ENCODE data around the gene DUS2. TPM values are rescaled to one million over a fixed set of nuclear protein-coding genes. Genes with fewer than 3 reads are reported as not detected.
A peak's percentile ranks its signal among the peaks of the same experiment; 100 is the strongest.
"Not testable (repeated sequence)": the region's sequence is repeated elsewhere in the genome, so short reads cannot be mapped to it uniquely, and the experiment has no call there.

The DUS2 gene
- total RNA-seq, 1 donor from 2014 or later, result 15.1 TPM

DNA sequence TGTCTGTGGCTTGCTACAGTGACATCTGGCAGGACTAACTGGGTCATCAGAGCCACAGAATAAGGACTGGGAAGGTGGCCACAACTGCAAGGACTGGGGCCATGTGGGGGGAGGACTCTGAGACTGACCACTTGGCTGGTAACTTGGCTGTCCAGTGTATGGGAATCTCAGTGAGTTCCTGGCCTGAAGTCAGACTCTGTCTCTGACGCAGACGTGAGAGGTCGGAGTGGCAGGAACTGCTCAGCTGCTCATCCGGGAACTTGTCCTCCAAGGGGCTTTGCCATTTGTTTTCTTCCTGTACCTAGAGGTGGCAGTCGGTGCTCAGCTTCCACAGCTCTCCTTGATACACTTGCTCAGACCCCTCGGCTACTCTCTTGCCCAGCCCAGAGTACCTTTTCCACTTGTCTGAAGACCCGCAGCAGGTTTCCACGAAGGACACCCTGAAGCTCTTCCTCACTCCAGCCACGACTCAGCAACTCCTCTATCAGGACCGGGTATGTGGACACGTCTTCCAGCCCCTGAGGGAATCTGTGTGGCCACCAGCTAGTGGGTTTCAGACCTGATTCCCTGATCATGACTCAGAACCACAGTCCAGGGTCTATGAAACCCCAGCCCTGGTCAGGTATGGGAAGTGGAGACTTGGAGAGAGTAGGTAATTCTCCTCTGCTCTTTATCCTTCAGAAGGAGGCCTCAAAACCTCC lies 35.5 kb upstream of the DUS2 start:
- peak overlapping the region; percentile 67 to 75 (median 72) for H3K4me3 ChIP-seq (ENCODE audit: low read length in 3 of 3)
- H3K27me3 ChIP-seq (ENCODE audit: control insufficient read depth in 3 of 3, insufficient read depth in 3 of 3, low read length in 3 of 3), result no peaks in the 10 kb centered on the region
- no peaks in the 10 kb centered on the region for H3K9me3 ChIP-seq (ENCODE audit: control insufficient read depth in 3 of 3, low read length in 3 of 3)
- peak overlapping the region; percentile 78 to 90 (median 88) for H3K9ac ChIP-seq (ENCODE audit: low read depth in 1 of 3, low read length in 3 of 3)
- peak overlapping the region; percentile 97 for H3K27ac ChIP-seq (ENCODE audit: low read depth, low read length)
- H3K4me1 ChIP-seq (ENCODE audit: control insufficient read depth in 3 of 3, insufficient read depth in 3 of 3, low read length in 3 of 3), result peaks cover 58 to 80% (median 73%) of the 10 kb centered on the region in 3 donors
- peaks cover 0 to 5% (median 3%) of the 10 kb centered on the region in 3 donors for H3K36me3 ChIP-seq (ENCODE audit: control insufficient read depth in 3 of 3, insufficient read depth in 3 of 3, low read length in 3 of 3)

DNA sequence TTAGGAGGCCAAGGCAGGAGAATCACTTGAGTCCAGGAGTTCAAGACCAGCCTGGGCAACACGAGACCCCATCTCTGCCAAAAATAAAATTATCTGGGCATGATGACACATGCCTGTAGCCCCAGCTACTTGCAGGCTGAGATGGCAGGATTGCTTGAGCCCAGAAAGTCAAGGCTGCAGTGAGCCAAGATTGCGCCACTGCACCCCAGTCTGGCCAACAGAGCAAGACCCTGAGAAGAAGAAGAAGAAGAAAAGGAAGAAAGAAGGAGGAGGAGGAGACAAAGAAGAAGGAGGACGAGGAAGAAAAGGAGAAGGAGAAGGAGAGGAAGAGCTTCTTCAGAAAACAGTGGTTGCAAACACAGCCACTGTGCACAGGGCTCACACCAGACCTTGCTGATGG lies 34.4 kb upstream of the DUS2 start:
- Histone ChIP-seq H3K4me1 (ENCODE audit: control insufficient read depth in 3 of 3, insufficient read depth in 3 of 3, low read length in 3 of 3) (peaks cover 62 to 86% (median 79%) of the 10 kb centered on the region in 3 donors), H3K36me3 (ENCODE audit: control insufficient read depth in 3 of 3, insufficient read depth in 3 of 3, low read length in 3 of 3) (peaks cover 0 to 5% (median 3%) of the 10 kb centered on the region in 3 donors), H3K9ac (ENCODE audit: low read depth in 1 of 3, low read length in 3 of 3) (peak overlapping the region; percentile 23 to 90 (median 70)), H3K4me3 (ENCODE audit: low read length in 3 of 3) (peak overlapping the region in 2 of 3 donors; percentile 64 to 72), H3K9me3 (ENCODE audit: control insufficient read depth in 3 of 3, low read length in 3 of 3) (no peaks in the 10 kb centered on the region), H3K27ac (ENCODE audit: low read depth, low read length) (peak overlapping the region; percentile 97), H3K27me3 (ENCODE audit: control insufficient read depth in 3 of 3, insufficient read depth in 3 of 3, low read length in 3 of 3) (no peaks in the 10 kb centered on the region)

DNA sequence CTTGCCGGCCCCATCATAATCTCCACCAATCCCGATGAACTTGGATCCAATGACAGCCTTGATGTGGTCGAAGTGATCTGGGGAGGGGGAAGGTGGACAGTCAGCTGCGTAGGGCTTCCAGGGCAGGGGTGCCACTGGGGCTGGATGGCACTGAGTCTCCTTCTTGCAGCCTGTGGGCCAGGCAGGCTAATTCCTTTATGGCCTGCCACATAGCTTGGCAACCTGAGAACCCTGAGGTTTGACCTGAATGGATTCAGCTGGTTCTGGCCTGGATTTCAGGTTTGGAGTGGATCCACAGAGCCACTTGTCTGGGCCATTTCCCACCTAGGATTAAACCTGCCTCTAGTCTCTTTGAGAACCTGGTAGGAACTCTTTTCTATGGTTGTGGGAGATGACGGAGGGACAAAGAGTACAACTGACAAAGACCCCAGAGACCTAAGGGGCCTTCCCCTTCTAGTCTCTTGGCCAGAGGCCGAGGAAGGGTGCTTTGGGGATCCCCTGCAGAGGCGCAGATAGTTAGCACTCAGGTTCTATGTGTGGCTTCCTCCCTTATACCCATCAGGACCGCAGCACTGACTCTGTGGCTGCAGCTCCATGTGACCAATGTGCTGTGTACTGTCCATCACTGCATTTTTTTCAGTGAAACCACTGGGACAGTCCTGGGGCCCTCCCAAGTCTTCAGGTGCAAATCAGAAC lies 33.6 kb upstream of the DUS2 start:
- Histone ChIP-seq H3K27me3 (ENCODE audit: control insufficient read depth in 3 of 3, insufficient read depth in 3 of 3, low read length in 3 of 3) (no peaks in the 10 kb centered on the region), H3K4me1 (ENCODE audit: control insufficient read depth in 3 of 3, insufficient read depth in 3 of 3, low read length in 3 of 3) (peaks cover 58 to 81% (median 75%) of the 10 kb centered on the region in 3 donors), H3K9ac (ENCODE audit: low read depth in 1 of 3, low read length in 3 of 3) (peak overlapping the region; percentile 38 to 90 (median 70)), H3K4me3 (ENCODE audit: low read length in 3 of 3) (peak overlapping the region; percentile 38 to 72 (median 64)), H3K9me3 (ENCODE audit: control insufficient read depth in 3 of 3, low read length in 3 of 3) (no peaks in the 10 kb centered on the region), H3K27ac (ENCODE audit: low read depth, low read length) (peak overlapping the region; percentile 97), H3K36me3 (ENCODE audit: control insufficient read depth in 3 of 3, insufficient read depth in 3 of 3, low read length in 3 of 3) (peaks cover 0 to 5% (median 3%) of the 10 kb centered on the region in 3 donors)

DNA sequence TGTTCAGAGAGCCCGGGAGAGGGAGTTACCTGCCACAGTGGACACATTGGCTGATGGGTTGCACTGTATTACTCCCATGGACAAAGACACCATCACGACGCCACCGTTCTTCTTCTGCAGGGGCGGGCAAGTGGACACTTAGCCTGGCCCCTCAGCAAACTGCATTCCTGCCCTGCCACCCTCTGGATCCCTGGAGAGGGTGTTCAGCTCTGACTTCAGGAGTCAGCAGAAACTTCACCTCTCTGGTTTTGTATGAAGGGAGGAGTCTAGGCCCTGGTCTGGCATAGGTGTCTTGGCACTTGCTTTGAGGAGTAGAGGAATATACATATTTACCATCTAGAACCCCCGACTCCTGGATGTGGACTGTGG lies 33.1 kb upstream of the DUS2 start:
- Histone ChIP-seq H3K27ac (ENCODE audit: low read depth, low read length) (peak overlapping the region; percentile 97), H3K4me3 (ENCODE audit: low read length in 3 of 3) (peak overlapping the region; percentile 38 to 58 (median 50)), H3K9ac (ENCODE audit: low read depth in 1 of 3, low read length in 3 of 3) (peak overlapping the region; percentile 38 to 90 (median 43)), H3K27me3 (ENCODE audit: control insufficient read depth in 3 of 3, insufficient read depth in 3 of 3, low read length in 3 of 3) (no peaks in the 10 kb centered on the region), H3K9me3 (ENCODE audit: control insufficient read depth in 3 of 3, low read length in 3 of 3) (no peaks in the 10 kb centered on the region), H3K36me3 (ENCODE audit: control insufficient read depth in 3 of 3, insufficient read depth in 3 of 3, low read length in 3 of 3) (peaks cover 0 to 5% (median 3%) of the 10 kb centered on the region in 3 donors), H3K4me1 (ENCODE audit: control insufficient read depth in 3 of 3, insufficient read depth in 3 of 3, low read length in 3 of 3) (peaks cover 53 to 75% (median 70%) of the 10 kb centered on the region in 3 donors)

DNA sequence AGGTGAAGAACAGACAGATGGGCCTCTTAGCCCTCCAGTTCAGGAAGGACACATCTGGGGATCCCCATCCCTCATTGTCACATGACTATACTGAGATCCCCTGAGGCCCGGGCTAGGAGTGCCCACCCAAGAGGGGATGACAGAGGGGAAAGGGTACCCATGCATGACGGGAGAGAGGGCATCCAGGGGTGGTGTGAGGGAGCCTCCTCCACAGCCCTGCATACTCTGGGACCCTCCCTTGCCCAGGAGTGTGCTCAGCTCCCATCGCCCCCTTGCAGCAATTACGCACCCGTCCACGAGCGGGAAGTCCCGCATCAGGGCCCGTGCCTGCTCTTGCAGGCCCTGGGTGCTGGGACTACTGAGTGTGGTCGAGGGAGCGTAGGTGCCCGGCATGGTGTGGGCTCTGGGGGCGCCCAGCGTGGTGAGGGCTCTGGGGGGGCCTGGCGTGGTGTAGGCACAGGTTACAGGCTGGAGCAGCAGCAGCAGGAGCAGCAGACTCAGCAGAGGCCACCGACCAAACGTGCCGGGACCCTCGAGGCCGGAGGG lies 30.4 kb upstream of the DUS2 start:
- no peak overlapping the region for H3K27ac ChIP-seq (ENCODE audit: low read depth, low read length)
- H3K36me3 ChIP-seq (ENCODE audit: control insufficient read depth in 3 of 3, insufficient read depth in 3 of 3, low read length in 3 of 3), result peaks cover 0 to 5% (median 3%) of the 10 kb centered on the region in 3 donors
- H3K9ac ChIP-seq (ENCODE audit: low read depth in 1 of 3, low read length in 3 of 3), result peak overlapping the region in 1 of 3 donors; percentile 75
- H3K4me3 ChIP-seq (ENCODE audit: low read length in 3 of 3), result peak overlapping the region in 2 of 3 donors; percentile 22 to 64
- peaks cover 38 to 53% (median 53%) of the 10 kb centered on the region in 3 donors for H3K4me1 ChIP-seq (ENCODE audit: control insufficient read depth in 3 of 3, insufficient read depth in 3 of 3, low read length in 3 of 3)
- H3K27me3 ChIP-seq (ENCODE audit: control insufficient read depth in 3 of 3, insufficient read depth in 3 of 3, low read length in 3 of 3), result no peaks in the 10 kb centered on the region
- no peaks in the 10 kb centered on the region for H3K9me3 ChIP-seq (ENCODE audit: control insufficient read depth in 3 of 3, low read length in 3 of 3)

DNA sequence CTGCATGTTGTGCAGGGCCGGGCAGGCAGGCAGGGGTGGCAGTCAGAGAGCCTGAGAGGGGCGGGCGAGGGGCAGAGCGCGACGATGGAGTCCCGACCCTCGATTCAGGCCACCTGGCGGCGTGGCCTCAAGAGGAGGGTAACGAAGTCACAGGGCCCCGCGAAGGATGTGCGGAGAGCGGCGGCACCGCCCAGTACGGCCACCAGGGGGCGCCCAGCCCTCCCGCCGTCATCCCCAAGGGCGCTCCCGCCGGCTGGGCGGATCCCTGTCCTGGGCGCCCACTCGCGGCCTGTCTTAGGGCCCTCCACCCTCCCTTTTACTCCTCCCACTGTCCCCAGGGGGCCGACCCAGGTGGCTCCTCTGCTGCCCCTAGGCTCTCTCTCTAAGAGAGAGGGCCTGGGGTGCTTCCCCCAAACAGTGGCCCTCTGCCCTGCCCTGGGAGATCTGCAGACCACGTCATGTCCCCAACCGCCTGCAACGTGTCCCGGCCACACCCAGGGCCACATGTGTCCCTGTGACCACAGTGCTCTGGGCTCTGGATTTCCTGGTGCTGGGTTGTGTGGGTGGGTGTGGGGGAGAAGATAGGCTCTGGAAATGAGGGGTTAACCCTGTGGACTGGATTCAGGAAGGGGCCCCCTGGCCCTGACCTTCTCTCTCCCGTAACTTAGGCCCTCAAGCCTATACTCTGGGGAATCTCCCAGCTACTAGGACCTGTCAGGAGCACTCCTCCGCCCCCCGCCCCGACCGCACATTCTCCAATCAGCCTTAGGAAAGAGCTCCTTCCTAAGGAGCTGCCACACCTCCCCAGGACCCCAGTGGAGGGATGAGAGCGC lies 29.7 kb upstream of the DUS2 start:
- peak overlapping the region; percentile 67 to 75 (median 74) for H3K9ac ChIP-seq (ENCODE audit: low read depth in 1 of 3, low read length in 3 of 3)

DNA sequence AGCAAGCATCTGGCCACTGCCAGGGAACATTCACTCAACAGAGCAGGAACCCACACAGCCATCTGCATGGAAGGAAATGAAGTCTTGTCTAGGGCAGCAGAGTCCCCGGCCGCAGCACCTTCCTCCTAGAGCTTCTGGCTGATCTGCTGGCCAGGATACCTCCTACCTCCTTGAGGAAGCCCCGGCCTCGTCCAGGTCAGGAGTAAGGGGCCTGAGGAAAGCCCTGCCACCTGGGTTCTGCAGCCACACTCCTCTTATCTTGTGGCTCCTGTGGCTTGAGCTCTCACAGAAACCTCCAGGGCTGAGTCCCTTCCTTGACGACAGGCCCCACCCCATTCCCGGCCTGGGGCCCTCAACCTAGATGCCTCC lies 29.1 kb upstream of the DUS2 start:
- H3K27me3 ChIP-seq (ENCODE audit: control insufficient read depth in 3 of 3, insufficient read depth in 3 of 3, low read length in 3 of 3); H3K9me3 ChIP-seq (ENCODE audit: control insufficient read depth in 3 of 3, low read length in 3 of 3); H3K4me3 ChIP-seq (ENCODE audit: low read length in 3 of 3); H3K36me3 ChIP-seq (ENCODE audit: control insufficient read depth in 3 of 3, insufficient read depth in 3 of 3, low read length in 3 of 3): not testable (repeated sequence)
- Histone ChIP-seq H3K27ac (ENCODE audit: low read depth, low read length) (peak overlapping the region; percentile 58), H3K9ac (ENCODE audit: low read depth in 1 of 3, low read length in 3 of 3) (peak overlapping the region in 2 of 3 donors; percentile 67 to 75), H3K4me1 (ENCODE audit: control insufficient read depth in 3 of 3, insufficient read depth in 3 of 3, low read length in 3 of 3) (peaks cover 27 to 45% (median 43%) of the 10 kb centered on the region in 3 donors)

More for the DNA sequence above, 29.7 kb upstream of the DUS2 start:
- no peaks in the 10 kb centered on the region for H3K27me3 ChIP-seq (ENCODE audit: control insufficient read depth in 3 of 3, insufficient read depth in 3 of 3, low read length in 3 of 3)
- H3K4me1 ChIP-seq (ENCODE audit: control insufficient read depth in 3 of 3, insufficient read depth in 3 of 3, low read length in 3 of 3), result peaks cover 33 to 51% (median 49%) of the 10 kb centered on the region in 3 donors
- no peaks in the 10 kb centered on the region for H3K9me3 ChIP-seq (ENCODE audit: control insufficient read depth in 3 of 3, low read length in 3 of 3)
- H3K27ac ChIP-seq (ENCODE audit: low read depth, low read length), result peak overlapping the region; percentile 58
- peaks cover 0 to 5% (median 3%) of the 10 kb centered on the region in 3 donors for H3K36me3 ChIP-seq (ENCODE audit: control insufficient read depth in 3 of 3, insufficient read depth in 3 of 3, low read length in 3 of 3)
- H3K4me3 ChIP-seq (ENCODE audit: low read length in 3 of 3), result peak overlapping the region; percentile 48 to 66 (median 64)

DNA sequence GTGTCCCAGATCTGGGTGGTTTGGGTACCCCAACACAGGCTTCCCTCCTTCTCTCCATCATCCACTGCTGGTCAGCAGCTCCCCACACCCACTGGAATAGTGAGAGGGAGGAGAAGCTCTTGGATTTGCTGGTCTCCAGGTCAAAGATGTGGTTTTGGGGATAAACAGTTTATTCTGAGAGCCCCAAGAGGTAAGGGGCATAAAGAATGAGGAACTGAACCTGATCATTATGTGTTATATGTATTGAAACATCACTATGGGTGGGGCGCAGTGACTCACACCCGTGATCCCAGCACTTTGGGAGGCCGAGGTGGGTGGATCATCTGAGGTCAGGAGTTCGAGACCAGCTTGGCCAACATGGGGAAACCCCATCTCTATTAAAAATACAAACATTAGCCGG lies 27.7 kb upstream of the DUS2 start:
- H3K9ac ChIP-seq (ENCODE audit: low read depth in 1 of 3, low read length in 3 of 3), result no peak overlapping the region
- peaks cover 0 to 5% (median 3%) of the 10 kb centered on the region in 3 donors for H3K36me3 ChIP-seq (ENCODE audit: control insufficient read depth in 3 of 3, insufficient read depth in 3 of 3, low read length in 3 of 3)
- no peaks in the 10 kb centered on the region for H3K9me3 ChIP-seq (ENCODE audit: control insufficient read depth in 3 of 3, low read length in 3 of 3)
- no peak overlapping the region for H3K4me3 ChIP-seq (ENCODE audit: low read length in 3 of 3)
- H3K4me1 ChIP-seq (ENCODE audit: control insufficient read depth in 3 of 3, insufficient read depth in 3 of 3, low read length in 3 of 3), result peaks cover 15 to 37% (median 36%) of the 10 kb centered on the region in 3 donors
- no peak overlapping the region for H3K27ac ChIP-seq (ENCODE audit: low read depth, low read length)
- no peaks in the 10 kb centered on the region for H3K27me3 ChIP-seq (ENCODE audit: control insufficient read depth in 3 of 3, insufficient read depth in 3 of 3, low read length in 3 of 3)

DNA sequence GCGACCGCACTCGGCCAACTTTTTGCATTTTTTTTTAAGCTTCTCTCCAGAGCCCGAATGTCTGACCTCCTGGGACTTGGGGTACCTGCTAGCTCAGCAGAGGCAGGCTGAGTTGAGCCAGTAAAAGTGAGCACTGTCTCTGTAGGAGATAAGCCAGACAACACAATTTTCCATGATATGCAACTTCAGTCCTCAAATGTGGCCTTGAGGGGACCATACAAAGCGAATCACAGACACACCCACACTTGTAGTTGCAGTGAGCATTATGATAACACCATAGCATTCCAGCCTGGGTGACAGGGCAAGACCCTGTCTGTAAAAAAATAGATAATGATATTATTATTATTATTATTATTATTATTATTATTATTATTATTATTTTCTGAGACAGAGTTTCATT lies 26.4 kb upstream of the DUS2 start:
- Histone ChIP-seq H3K9me3 (ENCODE audit: control insufficient read depth in 3 of 3, low read length in 3 of 3) (no peaks in the 10 kb centered on the region), H3K4me1 (ENCODE audit: control insufficient read depth in 3 of 3, insufficient read depth in 3 of 3, low read length in 3 of 3) (peaks cover 13 to 29% (median 28%) of the 10 kb centered on the region in 3 donors), H3K27me3 (ENCODE audit: control insufficient read depth in 3 of 3, insufficient read depth in 3 of 3, low read length in 3 of 3) (no peaks in the 10 kb centered on the region), H3K4me3 (ENCODE audit: low read length in 3 of 3) (no peak overlapping the region), H3K36me3 (ENCODE audit: control insufficient read depth in 3 of 3, insufficient read depth in 3 of 3, low read length in 3 of 3) (peaks cover 0 to 4% (median 3%) of the 10 kb centered on the region in 3 donors), H3K9ac (ENCODE audit: low read depth in 1 of 3, low read length in 3 of 3) (no peak overlapping the region), H3K27ac (ENCODE audit: low read depth, low read length) (no peak overlapping the region)

Data from skeletal muscle tissue (tissue), 4 donors.